Measurements from ENCODE around the gene PKN3.

GRCh38 chr9:128702445-128702948, at the start of gene PKN3:
- TF ChIP-seq POLR2A (IDR thresholded peaks at IDR 0.05) (no peak), CTCF (IDR thresholded peaks at IDR 0.05) (peak; percentile 53 to 93 (median 79))

Data from thyroid gland (tissue), 4 donors.